Measurements from ENCODE around the gene MEN1. TPM values are rescaled to one million over a fixed set of nuclear protein-coding genes. Genes with fewer than 3 reads are reported as not detected.
A peak's percentile ranks its signal among the peaks of the same experiment; 100 is the strongest.

Gene MEN1
- total and polyA plus RNA-seq, 4 donors, result 9.1 to 18.8 (median 16.3) TPM

GRCh38 chr11:64765291-64765850, 45.0 kb downstream of the MEN1 start:
- 74 to 80% methylated on average over 30 of the region's 30 CpGs for WGBS, 2 donors
- no peak for DNase-seq
- no peak overlapping the region for H3K27ac ChIP-seq (ENCODE audit: low read depth in 1 of 2, low read length in 2 of 2)

DNA sequence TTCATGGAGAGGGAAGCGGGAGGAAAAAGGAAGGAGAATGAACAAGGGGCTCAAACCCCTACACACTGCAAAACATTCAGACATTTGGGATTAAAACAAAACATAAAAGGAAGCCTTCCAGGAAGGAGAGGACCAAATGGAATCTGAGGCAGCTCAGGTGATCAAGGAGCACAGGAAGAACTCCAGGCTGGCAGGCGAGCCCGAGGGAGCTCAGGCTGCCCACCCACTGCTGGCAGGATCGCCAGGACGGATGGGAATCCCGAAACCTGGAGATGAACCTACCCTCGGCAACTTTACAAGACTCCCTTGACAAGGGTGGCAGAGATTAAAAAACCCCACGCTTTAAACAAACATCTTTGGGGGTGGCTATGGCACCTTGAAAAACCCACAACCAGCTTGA, 45.6 kb downstream of the MEN1 start:
- ATAC-seq (ENCODE audit: low FRiP score) (no peak), DNase-seq (no peak)
- Histone ChIP-seq H3K4me3 (ENCODE audit: low read length in 2 of 2) (no peak overlapping the region), H3K27me3 (ENCODE audit: control insufficient read depth in 1 of 2, insufficient read depth in 2 of 2, low read length in 1 of 2) (no peaks in the 10 kb centered on the region), H3K9me3 (ENCODE audit: control insufficient read depth, low read length) (no peaks in the 10 kb centered on the region), H3K27ac (ENCODE audit: low read depth in 1 of 2, low read length in 2 of 2) (no peak overlapping the region), H3K4me1 (ENCODE audit: control insufficient read depth in 1 of 2, insufficient read depth in 2 of 2, low read length in 2 of 2) (peaks cover 0 to 1% of the 10 kb centered on the region in 2 donors), H3K36me3 (ENCODE audit: control insufficient read depth in 1 of 2, insufficient read depth in 2 of 2, low read length in 1 of 2) (peaks cover 17 to 20% of the 10 kb centered on the region in 2 donors)
- 72 to 79% methylated on average over 8 of the region's 8 CpGs for WGBS, 2 donors
- intact Hi-C loops (cut with DNase I), result no loop called here

More at GRCh38 chr11:64765291-64765850, 45.0 kb downstream of the MEN1 start:
- Histone ChIP-seq H3K9me3 (ENCODE audit: control insufficient read depth, low read length) (no peaks in the 10 kb centered on the region), H3K36me3 (ENCODE audit: control insufficient read depth in 1 of 2, insufficient read depth in 2 of 2, low read length in 1 of 2) (peaks cover 20 to 24% of the 10 kb centered on the region in 2 donors), H3K4me1 (ENCODE audit: control insufficient read depth in 1 of 2, insufficient read depth in 2 of 2, low read length in 2 of 2) (peaks cover 0 to 1% of the 10 kb centered on the region in 2 donors), H3K27me3 (ENCODE audit: control insufficient read depth in 1 of 2, insufficient read depth in 2 of 2, low read length in 1 of 2) (no peaks in the 10 kb centered on the region), H3K4me3 (ENCODE audit: low read length in 2 of 2) (no peak overlapping the region)
- intact Hi-C loops (cut with DNase I), result no loop called here
- ATAC-seq (ENCODE audit: low FRiP score), result no peak

DNA sequence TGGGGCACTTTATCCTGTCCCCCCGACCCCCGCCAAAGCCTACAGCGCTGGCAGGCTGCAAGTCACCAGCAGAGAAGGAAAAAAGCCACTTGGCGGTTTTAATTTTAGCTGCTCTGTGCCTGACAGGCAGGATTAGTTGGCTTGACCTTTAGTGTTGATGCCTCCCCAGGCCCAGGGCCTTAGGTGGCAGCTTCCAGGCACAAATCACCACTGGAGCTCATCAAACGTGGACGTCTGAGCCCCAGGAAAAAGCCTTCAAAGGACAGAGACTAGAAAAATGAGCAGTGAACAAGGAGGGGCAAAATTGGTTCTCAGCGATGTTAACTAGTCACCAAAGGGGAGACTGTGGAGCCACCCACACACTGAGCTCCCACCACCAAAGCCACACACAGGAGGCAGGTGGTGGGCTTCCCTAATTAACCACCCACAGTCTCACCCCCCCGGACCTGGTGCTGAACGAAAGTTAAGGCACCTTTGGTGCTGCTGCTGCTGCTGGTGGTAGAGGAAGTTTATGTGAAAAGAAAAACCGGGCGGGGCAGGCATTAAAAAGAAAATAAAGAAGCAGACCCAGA, 46.2 kb downstream of the MEN1 start:
- no peaks in the 10 kb centered on the region for H3K27me3 ChIP-seq (ENCODE audit: control insufficient read depth in 1 of 2, insufficient read depth in 2 of 2, low read length in 1 of 2)
- H3K27ac ChIP-seq (ENCODE audit: low read depth in 1 of 2, low read length in 2 of 2), result peak overlapping the region in 1 of 2 donors; percentile 10
- H3K9me3 ChIP-seq (ENCODE audit: control insufficient read depth, low read length), result no peaks in the 10 kb centered on the region
- H3K36me3 ChIP-seq (ENCODE audit: control insufficient read depth in 1 of 2, insufficient read depth in 2 of 2, low read length in 1 of 2), result peaks cover 11 to 15% of the 10 kb centered on the region in 2 donors
- intact Hi-C loops (cut with DNase I), result no loop called here
- ATAC-seq (ENCODE audit: low FRiP score) (no peak), DNase-seq (no peak)
- 45 to 49% methylated on average over 11 of the region's 11 CpGs for WGBS, 2 donors
- peaks cover 0 to 1% of the 10 kb centered on the region in 2 donors for H3K4me1 ChIP-seq (ENCODE audit: control insufficient read depth in 1 of 2, insufficient read depth in 2 of 2, low read length in 2 of 2)
- H3K4me3 ChIP-seq (ENCODE audit: low read length in 2 of 2), result no peak overlapping the region

- Histone ChIP-seq H3K36me3 (ENCODE audit: control insufficient read depth in 1 of 2, insufficient read depth in 2 of 2, low read length in 1 of 2) (peaks cover 11% of the 10 kb centered on the region in 2 donors), H3K27ac (ENCODE audit: low read depth in 1 of 2, low read length in 2 of 2) (peak overlapping the region in 1 of 2 donors; percentile 55), H3K9me3 (ENCODE audit: control insufficient read depth, low read length) (no peaks in the 10 kb centered on the region), H3K27me3 (ENCODE audit: control insufficient read depth in 1 of 2, insufficient read depth in 2 of 2, low read length in 1 of 2) (no peaks in the 10 kb centered on the region), H3K4me3 (ENCODE audit: low read length in 2 of 2) (no peak overlapping the region), H3K4me1 (ENCODE audit: control insufficient read depth in 1 of 2, insufficient read depth in 2 of 2, low read length in 2 of 2) (peaks cover 0 to 1% of the 10 kb centered on the region in 2 donors)
- DNase-seq, result no peak
- intact Hi-C loops (cut with DNase I), result no loop called here
- WGBS, 2 donors, result 33 to 34% methylated on average over 6 of the region's 6 CpGs
- ATAC-seq (ENCODE audit: low FRiP score), result no peak
Observed at GRCh38 chr11:64763526-64764039, 46.8 kb downstream of the MEN1 start.

GRCh38 chr11:64762674-64763525, 47.5 kb downstream of the MEN1 start:
- DNase-seq, result peak in 1 of 2 donors; percentile 61
- 22 to 27% methylated on average over 13 of the region's 13 CpGs for WGBS, 2 donors
- peak overlapping the region in 1 of 2 donors; percentile 55 for H3K27ac ChIP-seq (ENCODE audit: low read depth in 1 of 2, low read length in 2 of 2)
- H3K36me3 ChIP-seq (ENCODE audit: control insufficient read depth in 1 of 2, insufficient read depth in 2 of 2, low read length in 1 of 2), result peaks cover 5 to 9% of the 10 kb centered on the region in 2 donors
- H3K9me3 ChIP-seq (ENCODE audit: control insufficient read depth, low read length), result no peaks in the 10 kb centered on the region
- H3K4me3 ChIP-seq (ENCODE audit: low read length in 2 of 2), result no peak overlapping the region
- H3K27me3 ChIP-seq (ENCODE audit: control insufficient read depth in 1 of 2, insufficient read depth in 2 of 2, low read length in 1 of 2), result no peaks in the 10 kb centered on the region
- peaks cover 0 to 1% of the 10 kb centered on the region in 2 donors for H3K4me1 ChIP-seq (ENCODE audit: control insufficient read depth in 1 of 2, insufficient read depth in 2 of 2, low read length in 2 of 2)
- no peak for ATAC-seq (ENCODE audit: low FRiP score)
- intact Hi-C loops (cut with DNase I), result no loop called here

DNA sequence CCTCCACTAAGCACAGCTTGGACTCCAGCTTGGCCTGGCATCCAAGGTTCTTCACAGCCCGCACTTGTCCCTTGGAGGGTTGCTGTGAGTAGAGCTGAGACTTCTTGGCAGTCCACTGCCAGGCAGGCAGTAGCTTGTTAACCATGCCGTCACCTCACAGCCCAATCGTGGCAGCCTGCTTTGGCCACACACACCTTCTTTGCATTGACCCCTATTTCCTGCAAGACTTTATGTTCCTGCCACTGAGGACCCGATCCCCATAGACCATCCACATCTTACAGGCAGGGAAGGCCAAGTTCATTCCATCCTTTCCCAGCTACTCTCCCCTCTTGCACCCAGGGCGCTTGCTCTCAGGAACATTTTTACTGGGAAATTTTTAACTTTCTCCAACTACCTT, 48.1 kb downstream of the MEN1 start:
- peaks cover 2 to 4% of the 10 kb centered on the region in 2 donors for H3K36me3 ChIP-seq (ENCODE audit: control insufficient read depth in 1 of 2, insufficient read depth in 2 of 2, low read length in 1 of 2)
- peak in 1 of 2 donors; percentile 73 for DNase-seq
- H3K4me1 ChIP-seq (ENCODE audit: control insufficient read depth in 1 of 2, insufficient read depth in 2 of 2, low read length in 2 of 2), result peaks cover 0 to 1% of the 10 kb centered on the region in 2 donors
- H3K9me3 ChIP-seq (ENCODE audit: control insufficient read depth, low read length), result no peaks in the 10 kb centered on the region
- no peak overlapping the region for H3K4me3 ChIP-seq (ENCODE audit: low read length in 2 of 2)
- intact Hi-C loops (cut with DNase I), result no loop called here
- WGBS, 2 donors, result 39 to 42% methylated on average over 5 of the region's 5 CpGs
- no peak for ATAC-seq (ENCODE audit: low FRiP score)
- H3K27ac ChIP-seq (ENCODE audit: low read depth in 1 of 2, low read length in 2 of 2), result no peak overlapping the region
- H3K27me3 ChIP-seq (ENCODE audit: control insufficient read depth in 1 of 2, insufficient read depth in 2 of 2, low read length in 1 of 2), result no peaks in the 10 kb centered on the region

- WGBS, 2 donors, result 39 to 43% methylated on average over 7 of the region's 7 CpGs
- H3K4me1 ChIP-seq (ENCODE audit: control insufficient read depth in 1 of 2, insufficient read depth in 2 of 2, low read length in 2 of 2), result peaks cover 0 to 1% of the 10 kb centered on the region in 2 donors
- H3K27ac ChIP-seq (ENCODE audit: low read depth in 1 of 2, low read length in 2 of 2), result peak overlapping the region in 1 of 2 donors; percentile 16
- no peak for ATAC-seq (ENCODE audit: low FRiP score)
- intact Hi-C loops (cut with DNase I), result no loop called here
- H3K4me3 ChIP-seq (ENCODE audit: low read length in 2 of 2), result no peak overlapping the region
- no peaks in the 10 kb centered on the region for H3K27me3 ChIP-seq (ENCODE audit: control insufficient read depth in 1 of 2, insufficient read depth in 2 of 2, low read length in 1 of 2)
- H3K9me3 ChIP-seq (ENCODE audit: control insufficient read depth, low read length), result no peaks in the 10 kb centered on the region
- peaks cover 0 to 2% of the 10 kb centered on the region in 2 donors for H3K36me3 ChIP-seq (ENCODE audit: control insufficient read depth in 1 of 2, insufficient read depth in 2 of 2, low read length in 1 of 2)
- peak in 1 of 2 donors; percentile 70 for DNase-seq
Observed at GRCh38 chr11:64760759-64761420, 49.5 kb downstream of the MEN1 start.

Measured in aorta (tissue), 5 donors.